HepG2 (cell line): ENCODE data around the gene ZNHIT1. TPM values are rescaled to one million over a fixed set of nuclear protein-coding genes. Genes with fewer than 3 reads are reported as not detected.

Experiments
- FLYWCH1 ChIP-seq: sonication (generic); formaldehyde crosslinking; IDR thresholded peaks from 2 replicates; pipeline ENCODE4 v1.8.1; 2023; ENCODE audit warnings: mild to moderate bottlenecking, missing genetic modification reagents
- FUBP1 ChIP-seq: sonication (generic); formaldehyde crosslinking; IDR thresholded peaks from 2 replicates; pipeline ENCODE4 v1.5.1; 2020; ENCODE audit warnings: missing genetic modification reagents, mild to moderate bottlenecking, borderline replicate concordance
- JUN ChIP-seq: sonication (generic); formaldehyde crosslinking; IDR thresholded peaks from 2 replicates; pipeline ENCODE4 v1.4.0; 2020; ENCODE audit warnings: mild to moderate bottlenecking, missing genetic modification reagents
- NFYC ChIP-seq: IDR thresholded peaks from 2 replicates; pipeline ENCODE4 v1.6.1; 2016; ENCODE audit warnings: missing genetic modification reagents, missing compliant biosample characterization
- PHF20 ChIP-seq: sonication (generic); formaldehyde crosslinking; IDR thresholded peaks from 2 replicates; pipeline ENCODE4 v1.5.0; 2020; ENCODE audit warnings: mild to moderate bottlenecking, missing genetic modification reagents
- PLRG1 ChIP-seq: fragments of 450-650 bp; conservative IDR thresholded peaks from 2 replicates; pipeline ENCODE4 v1.6.1; 2016
- RARG ChIP-seq: sonication (generic); formaldehyde crosslinking; IDR thresholded peaks from 2 replicates; pipeline ENCODE4 v1.4.0; 2020; ENCODE audit warnings: low read depth, mild to moderate bottlenecking, missing genetic modification reagents
- RFX1 ChIP-seq: fragments of 450-650 bp; IDR thresholded peaks from 2 replicates; pipeline ENCODE4 v1.6.1; 2017
- SALL1 ChIP-seq: sonication (generic); formaldehyde crosslinking; IDR thresholded peaks from 2 replicates; pipeline ENCODE4 v1.8.0; 2022; ENCODE audit warnings: mild to moderate bottlenecking, missing genetic modification reagents
- SIX1 ChIP-seq: sonication (generic); formaldehyde crosslinking; IDR thresholded peaks from 2 replicates; pipeline ENCODE4 v1.4.0; 2020; ENCODE audit warnings: missing genetic modification reagents, borderline replicate concordance
- TAF1 ChIP-seq: sonication (generic); formaldehyde crosslinking; IDR thresholded peaks from 2 replicates; pipeline ENCODE4 v1.4.0; 2020; ENCODE audit warnings: missing genetic modification reagents
- ZFP36L2 ChIP-seq: sonication (generic); formaldehyde crosslinking; IDR thresholded peaks from 2 replicates; pipeline ENCODE4 v1.4.0; 2020; ENCODE audit warnings: missing genetic modification reagents
- ZFP37 ChIP-seq: sonication (generic); formaldehyde crosslinking; IDR thresholded peaks from 2 replicates; pipeline ENCODE4 v1.4.0; 2020; ENCODE audit warnings: missing genetic modification reagents, borderline replicate concordance
- ZMYM2 ChIP-seq: sonication (generic); formaldehyde crosslinking; IDR thresholded peaks from 2 replicates; pipeline ENCODE4 v1.8.0; 2022; ENCODE audit warnings: mild to moderate bottlenecking, missing genetic modification reagents
- ZNF18 ChIP-seq: sonication (generic); formaldehyde crosslinking; IDR thresholded peaks from 2 replicates; pipeline ENCODE4 v1.8.0; 2022; ENCODE audit warnings: mild to moderate bottlenecking, missing genetic modification reagents; ENCODE audit not compliant: insufficient replicate concordance
- ZNF280D ChIP-seq: sonication (generic); formaldehyde crosslinking; IDR thresholded peaks from 2 replicates; pipeline ENCODE4 v1.5.1; 2020; ENCODE audit warnings: mild to moderate bottlenecking, missing genetic modification reagents
- ZNF510 ChIP-seq: sonication (generic); formaldehyde crosslinking; IDR thresholded peaks from 2 replicates; pipeline ENCODE4 v1.4.0; 2020; ENCODE audit warnings: low read depth, mild to moderate bottlenecking, missing genetic modification reagents
- ZNF768 ChIP-seq: sonication (generic); formaldehyde crosslinking; IDR thresholded peaks from 2 replicates; pipeline ENCODE4 v1.4.0; 2020; ENCODE audit warnings: missing genetic modification reagents
- polyA plus RNA-seq, 8 experiments: library from polyadenylated mRNA; depleted of rRNA in 3 of 8; stranded (reverse) in 7 of 8; unstranded in 1 of 8; fragments of >200 nt; fragmentation: Illumina TruSeq in 4 of 8; extraction: Trizol in 4 of 8; gene quantifications; 2 replicates each; pipeline versions ENCODE4 v1.2.1 to v1.2.3, GENCODE V29; 2011 to 2016; ENCODE audit warnings: low read depth in 4 of 8, missing spikeins in 1 of 8, mixed read lengths in 1 of 8; ENCODE audit not compliant: insufficient read depth in 1 of 8
- total RNA-seq, 5 experiments: library from RNA; depleted of rRNA; stranded (reverse); fragments of >200 nt; fragmentation: Illumina TruSeq; extraction: Trizol; gene quantifications; 2 replicates each; pipeline ENCODE4 v1.2.3, GENCODE V29; 2016; ENCODE audit warnings: low read depth in 1 of 5

The ZNHIT1 gene
- total and polyA plus RNA-seq, 2 of the 13 experiments (the other 11 are each of a cell fraction or from before 2014, with no cell fraction given): 32.5 to 64.5 TPM

DNA sequence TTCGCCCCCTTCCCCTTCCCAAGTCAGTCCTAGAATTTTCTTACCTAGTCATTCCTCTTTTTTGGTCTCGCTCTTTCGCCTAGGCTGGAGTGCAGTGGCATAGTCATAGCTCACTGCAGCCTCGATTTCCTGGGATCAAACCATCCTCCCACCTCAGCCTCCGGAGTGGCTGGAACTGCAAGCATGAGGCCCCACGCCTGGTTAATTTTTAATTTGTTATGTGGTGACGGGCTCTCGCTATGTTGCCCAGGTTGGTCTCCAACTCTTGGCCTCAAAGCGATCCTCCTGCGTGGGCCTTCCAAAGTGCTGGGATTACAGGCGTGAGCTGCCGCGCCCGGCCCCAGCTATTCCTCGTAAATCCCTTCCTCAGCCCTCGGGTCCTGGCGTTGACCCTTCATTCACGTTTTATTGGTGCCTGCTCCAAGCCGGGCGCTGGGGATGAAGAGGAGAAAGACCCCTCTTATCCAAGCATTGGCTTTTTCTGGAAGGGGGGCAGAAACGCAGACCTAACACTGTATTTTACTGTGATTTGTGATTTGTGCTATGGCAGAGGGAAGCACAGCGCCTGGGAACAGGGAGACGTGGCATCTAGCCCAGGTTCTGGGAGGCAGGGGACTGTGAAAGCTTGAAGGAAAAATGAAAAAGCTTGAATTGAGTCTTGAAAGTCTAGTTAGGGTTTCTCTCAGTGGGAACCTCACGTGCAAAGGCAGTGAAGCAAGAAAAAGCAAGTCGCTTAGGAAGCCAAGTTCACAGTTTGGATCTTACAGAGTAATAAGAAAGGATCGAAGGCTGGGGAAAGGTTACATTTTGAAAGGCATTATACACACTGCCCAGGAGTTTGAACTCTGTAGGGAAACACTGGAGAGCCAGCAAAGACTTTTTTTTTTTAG lies 516 bp downstream of the ZNHIT1 start (continued):
- 0 out of 2 replicates have a peak, but pooled peaks have one; percentile 20 for TF ChIP-seq FUBP1 (CRISPR knock-in tag)
- TF ChIP-seq NFYC: no peak
- TF ChIP-seq ZNF510: no peak
- TF ChIP-seq PHF20 (CRISPR knock-in tag): peak; percentile 55; the same call in 1 of the 2 replicates
- no peak for TF ChIP-seq ZFP36L2 (CRISPR knock-in tag)
- TF ChIP-seq ZFP37 (CRISPR knock-in tag): no peak
- no peak for TF ChIP-seq RFX1
- 0 out of 2 replicates have a peak, but pooled peaks have one; percentile 30 for TF ChIP-seq ZNF768 (CRISPR knock-in tag)
- 0 out of 2 replicates have a peak, but pooled peaks have one; percentile 15 for TF ChIP-seq SALL1 (CRISPR knock-in tag)
- 0 out of 2 replicates have a peak, but pooled peaks have one; percentile 76 for TF ChIP-seq FLYWCH1
- TF ChIP-seq TAF1 (CRISPR knock-in tag): peak; percentile 54; the same call in 1 of the 2 replicates
- no peak for TF ChIP-seq ZNF18 (CRISPR knock-in tag)
- no peak for TF ChIP-seq SIX1 (CRISPR knock-in tag)
- TF ChIP-seq JUN (CRISPR knock-in tag): no peak
- 0 out of 2 replicates have a peak, but pooled peaks have one; percentile 55 for TF ChIP-seq RARG (CRISPR knock-in tag)
- peak; percentile 91 for TF ChIP-seq ZNF280D (CRISPR knock-in tag)
- TF ChIP-seq ZMYM2 (CRISPR knock-in tag): peak; percentile 92
- no peak for TF ChIP-seq PLRG1
